ENCODE results near the gene FRMD4A. TPM values are rescaled to one million over a fixed set of nuclear protein-coding genes. Genes with fewer than 3 reads are reported as not detected.

The FRMD4A gene
- total and polyA plus RNA-seq, 12 donors, result 17.4 to 43.4 (median 30.3) TPM

GRCh38 chr10:13993169-13993568, 337.6 kb downstream of the FRMD4A start:
- peak in 1 of 8 donors; percentile 45 for ATAC-seq
- intact Hi-C loops (cut with DNase I), result loop anchor here in 4 of 10 donors (5.0 to 10.0 kb wide), 3 partner anchors 101 to 208 kb away; no protein-coding TSS in a partner anchor
- peak overlapping the region in 4 of 10 donors; percentile 1 to 34 (median 19) for H3K27ac ChIP-seq

GRCh38 chr10:13991353-13991752, 339.4 kb downstream of the FRMD4A start:
- DNase-seq (no peak), ATAC-seq (peak in 5 of 8 donors; percentile 18 to 81 (median 35))
- 54 to 59% methylated on average over 5 of the region's 5 CpGs for WGBS, 2 donors
- Histone ChIP-seq H3K4me3 (peak overlapping the region in 6 of 10 donors; percentile 3 to 34 (median 20)), H3K4me1 (peaks cover 6 to 65% (median 51%) of the 10 kb centered on the region in 9 donors), H3K36me3 (no peaks in the 10 kb centered on the region), H3K27ac (peak overlapping the region; percentile 46 to 93 (median 78)), H3K27me3 (no peaks in the 10 kb centered on the region), H3K9me3 (no peaks in the 10 kb centered on the region)
- intact Hi-C loops (cut with DNase I), result loop anchor here in 4 of 10 donors (5.0 to 10.0 kb wide), 3 partner anchors 99 to 207 kb away; no protein-coding TSS in a partner anchor
- TF ChIP-seq, protein P1, sequence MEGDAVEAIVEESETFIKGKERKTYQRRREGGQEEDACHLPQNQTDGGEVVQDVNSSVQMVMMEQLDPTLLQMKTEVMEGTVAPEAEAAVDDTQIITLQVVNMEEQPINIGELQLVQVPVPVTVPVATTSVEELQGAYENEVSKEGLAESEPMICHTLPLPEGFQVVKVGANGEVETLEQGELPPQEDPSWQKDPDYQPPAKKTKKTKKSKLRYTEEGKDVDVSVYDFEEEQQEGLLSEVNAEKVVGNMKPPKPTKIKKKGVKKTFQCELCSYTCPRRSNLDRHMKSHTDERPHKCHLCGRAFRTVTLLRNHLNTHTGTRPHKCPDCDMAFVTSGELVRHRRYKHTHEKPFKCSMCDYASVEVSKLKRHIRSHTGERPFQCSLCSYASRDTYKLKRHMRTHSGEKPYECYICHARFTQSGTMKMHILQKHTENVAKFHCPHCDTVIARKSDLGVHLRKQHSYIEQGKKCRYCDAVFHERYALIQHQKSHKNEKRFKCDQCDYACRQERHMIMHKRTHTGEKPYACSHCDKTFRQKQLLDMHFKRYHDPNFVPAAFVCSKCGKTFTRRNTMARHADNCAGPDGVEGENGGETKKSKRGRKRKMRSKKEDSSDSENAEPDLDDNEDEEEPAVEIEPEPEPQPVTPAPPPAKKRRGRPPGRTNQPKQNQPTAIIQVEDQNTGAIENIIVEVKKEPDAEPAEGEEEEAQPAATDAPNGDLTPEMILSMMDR (IDR thresholded peaks at IDR 0.05), result peak in 1 of 9 donors; percentile 16

More at GRCh38 chr10:13993169-13993568, 337.6 kb downstream of the FRMD4A start:
- DNase-seq, result no peak
- WGBS, 2 donors, result 35 to 49% methylated on average over 2 of the region's 2 CpGs
- Histone ChIP-seq H3K27me3 (no peaks in the 10 kb centered on the region), H3K4me3 (no peak overlapping the region), H3K4me1 (peaks cover 6 to 67% (median 49%) of the 10 kb centered on the region in 9 donors), H3K9me3 (no peaks in the 10 kb centered on the region), H3K36me3 (no peaks in the 10 kb centered on the region)
- TF ChIP-seq, protein P1 (IDR thresholded peaks at IDR 0.05), result no peak

- Histone ChIP-seq H3K36me3 (no peaks in the 10 kb centered on the region), H3K27me3 (no peaks in the 10 kb centered on the region), H3K4me1 (peaks cover 6 to 65% (median 51%) of the 10 kb centered on the region in 9 donors), H3K27ac (peak overlapping the region; percentile 46 to 93 (median 78)), H3K9me3 (no peaks in the 10 kb centered on the region), H3K4me3 (peak overlapping the region in 6 of 10 donors; percentile 3 to 34 (median 20))
- WGBS, 2 donors, result 35 to 46% methylated on average over 7 of the region's 7 CpGs
- TF ChIP-seq, protein P1 (IDR thresholded peaks at IDR 0.05), result no peak
- intact Hi-C loops (cut with DNase I), result loop anchor here in 4 of 10 donors (5.0 to 10.0 kb wide), 3 partner anchors 99 to 206 kb away; no protein-coding TSS in a partner anchor
- DNase-seq (peak; percentile 31 to 58), ATAC-seq (peak in 7 of 8 donors; percentile 20 to 71 (median 63))
Measured at GRCh38 chr10:13990946-13991345, 339.8 kb downstream of the FRMD4A start.

- peak; percentile 42 to 59 for DNase-seq
- peaks cover 6 to 65% (median 51%) of the 10 kb centered on the region in 9 donors for H3K4me1 ChIP-seq
- intact Hi-C loops (cut with DNase I), result loop anchor here in 4 of 10 donors (5.0 to 10.0 kb wide), 3 partner anchors 98 to 206 kb away; no protein-coding TSS in a partner anchor
Measured at GRCh38 chr10:13990392-13990805, 340.3 kb downstream of the FRMD4A start.

More at GRCh38 chr10:13990392-13990805, 340.3 kb downstream of the FRMD4A start:
- no peaks in the 10 kb centered on the region for H3K27me3 ChIP-seq
- peak overlapping the region in 5 of 10 donors; percentile 10 to 34 (median 28) for H3K4me3 ChIP-seq
- TF ChIP-seq, protein P1 (IDR thresholded peaks at IDR 0.05), result no peak
- H3K27ac ChIP-seq, result peak overlapping the region; percentile 49 to 93 (median 78)
- no peaks in the 10 kb centered on the region for H3K36me3 ChIP-seq
- ATAC-seq, result peak; percentile 77 to 89 (median 83)
- H3K9me3 ChIP-seq, result no peaks in the 10 kb centered on the region
- WGBS, 2 donors, result 35 to 50% methylated on average over 12 of the region's 12 CpGs

All from heart right ventricle (tissue), 16 donors.